SK-N-SH (cell line): ENCODE results near the gene OGN. TPM values are rescaled to one million over a fixed set of nuclear protein-coding genes. Genes with fewer than 3 reads are reported as not detected.

Experiments used
- CTCF ChIA-PET: fragments of 300-600, 350-600 bp; formaldehyde crosslinking; extraction: SDS; loops from one replicate; lab custom pipeline; 2021; lab: Yijun Ruan, JAX
- POLR2A ChIA-PET: fragments of 350-600 bp; sonication (Branson Sonifier 250); formaldehyde crosslinking; extraction: SDS; loops from one replicate; lab custom pipeline; 2020; ENCODE audit warnings: antibody characterized with exemption, inconsistent platforms; lab: Yijun Ruan, JAX
- DNase-seq: peaks from one replicate; pipeline ENCODE4 v3.0.0; 2012
- H2AFZ ChIP-seq: fragments of 200-600 bp; sonication (generic); 2 replicates; pipeline ENCODE4 v1.8.1; 2016; ENCODE audit warnings: antibody characterized with exemption, mild to moderate bottlenecking, low read depth
- H3F3A ChIP-seq: fragments of 200-600 bp; sonication (generic); replicated peaks from 2 replicates; pipeline ENCODE3; 2016; ENCODE audit warnings: antibody characterized with exemption, mild to moderate bottlenecking; ENCODE audit not compliant: insufficient read depth
- H3K27ac ChIP-seq, 2 experiments: fragments of 200-500 bp in 1 of 2; fragments of 200-600 bp in 1 of 2; sonication (Bioruptor generic) in 1 of 2; sonication (generic), shearing (Covaris generic) in 1 of 2; 2 replicates each; pipeline versions ENCODE4 v1.5.1 to v1.6.1; 2014 to 2016; ENCODE audit warnings: low read depth in 2 of 2, inconsistent platforms in 1 of 2, low read length in 1 of 2, mild to moderate bottlenecking in 1 of 2, mixed read lengths in 1 of 2
- H3K27me3 ChIP-seq: fragments of 200-600 bp; sonication (generic), shearing (Covaris generic); 2 replicates; pipeline ENCODE4 v1.6.1; 2016; ENCODE audit warnings: mixed run types; ENCODE audit not compliant: insufficient read depth
- H3K36me3 ChIP-seq, 2 experiments: fragments of 200-500 bp in 1 of 2; fragments of 200-600 bp in 1 of 2; sonication (Bioruptor generic) in 1 of 2; sonication (generic) in 1 of 2; replicated peaks in 1 of 2; 2 replicates each; pipeline versions ENCODE3 to v1.5.1; 2014 to 2016; ENCODE audit warnings: low read length in 1 of 2, mild to moderate bottlenecking in 1 of 2; ENCODE audit not compliant: insufficient read depth in 2 of 2, control insufficient read depth in 1 of 2
- H3K4me1 ChIP-seq, 2 experiments: fragments of 200-500 bp in 1 of 2; fragments of 200-600 bp in 1 of 2; sonication (Bioruptor generic) in 1 of 2; sonication (generic), shearing (Covaris generic) in 1 of 2; 2 replicates each; pipeline versions ENCODE4 v1.5.1 to v1.6.1; 2014 to 2016; ENCODE audit warnings: low read depth in 1 of 2, low read length in 1 of 2, mixed run types in 1 of 2; ENCODE audit not compliant: insufficient read depth in 2 of 2, control insufficient read depth in 1 of 2
- H3K4me2 ChIP-seq: fragments of 200-600 bp; sonication (generic), shearing (Covaris generic); 2 replicates; pipeline ENCODE4 v1.6.1; 2017; ENCODE audit warnings: mixed run types
- H3K4me3 ChIP-seq, 2 experiments: fragments of 200-500 bp in 1 of 2; fragments of 200-600 bp in 1 of 2; sonication (Bioruptor generic) in 1 of 2; sonication (generic), shearing (Covaris generic) in 1 of 2; 2 replicates each; pipeline versions ENCODE4 v1.5.1 to v1.8.1; 2014 to 2016; ENCODE audit warnings: low read depth in 2 of 2, inconsistent platforms in 1 of 2, low read length in 1 of 2, mild to moderate bottlenecking in 1 of 2, mixed read lengths in 1 of 2, moderate library complexity in 1 of 2
- H3K79me2 ChIP-seq: fragments of 200-600 bp; sonication (generic); 2 replicates; pipeline ENCODE4 v1.8.1; 2017; ENCODE audit warnings: mild to moderate bottlenecking; ENCODE audit not compliant: insufficient read depth
- H3K9ac ChIP-seq: fragments of 200-600 bp; sonication (generic); 2 replicates; pipeline ENCODE4 v1.6.1; 2017; ENCODE audit warnings: mixed run types
- H3K9me2 ChIP-seq: fragments of 200-600 bp; sonication (generic); 2 replicates; pipeline ENCODE4 v1.6.1; 2017; ENCODE audit warnings: mixed run types
- H3K9me3 ChIP-seq: fragments of 200-600 bp; sonication (generic); 2 replicates; pipeline ENCODE4 v1.6.1; 2017; ENCODE audit warnings: mixed run types, mild to moderate bottlenecking, moderate library complexity
- H4K20me1 ChIP-seq: fragments of 200-600 bp; sonication (generic); 2 replicates; pipeline ENCODE4 v1.6.1; 2017; ENCODE audit warnings: mild to moderate bottlenecking, mixed run types; ENCODE audit not compliant: insufficient read depth
- ELF1 ChIP-seq: IDR thresholded peaks from 2 replicates; pipeline ENCODE4 v1.4.0; 2012
- GABPA ChIP-seq: IDR thresholded peaks from 2 replicates; pipeline ENCODE4 v1.4.0; 2012; ENCODE audit warnings: low read depth, mild to moderate bottlenecking
- JUND ChIP-seq: IDR thresholded peaks from 2 replicates; pipeline ENCODE4 v1.4.0; 2012
- RAD21 ChIP-seq: IDR thresholded peaks from 2 replicates; pipeline ENCODE4 v1.6.1; 2012; ENCODE audit warnings: mild to moderate bottlenecking, low read length
- RCOR1 ChIP-seq: fragments of 150-350 bp; IDR thresholded peaks from 2 replicates; pipeline ENCODE4 v1.6.1; 2017; ENCODE audit warnings: antibody characterized with exemption, low read length
- RFX5 ChIP-seq: IDR thresholded peaks from 2 replicates; pipeline ENCODE4 v1.6.1; 2012; ENCODE audit warnings: mild to moderate bottlenecking, improper control_type of control experiment, low read length
- RXRA ChIP-seq: IDR thresholded peaks from 2 replicates; pipeline ENCODE4 v1.4.0; 2012; ENCODE audit warnings: low read depth, mild to moderate bottlenecking, borderline replicate concordance
- SIN3A ChIP-seq: IDR thresholded peaks from 2 replicates; pipeline ENCODE4 v1.6.1; 2012; ENCODE audit warnings: low read depth, mild to moderate bottlenecking, low read length, moderate library complexity, borderline replicate concordance
- SMC3 ChIP-seq: IDR thresholded peaks from 2 replicates; pipeline ENCODE4 v1.6.1; 2012; ENCODE audit warnings: low read depth, low read length, improper control_type of control experiment
- TCF12 ChIP-seq: IDR thresholded peaks from 2 replicates; pipeline ENCODE4 v1.4.0; 2012
- TEAD4 ChIP-seq: IDR thresholded peaks from 2 replicates; pipeline ENCODE4 v1.4.0; 2012; ENCODE audit warnings: mild to moderate bottlenecking, borderline replicate concordance; ENCODE audit not compliant: insufficient read depth
- YY1 ChIP-seq: IDR thresholded peaks from 2 replicates; pipeline ENCODE4 v1.4.0; 2012; ENCODE audit warnings: low read depth, mild to moderate bottlenecking
- WGBS: methylation state at CpG from one replicate; pipeline ENCODE4 v1.1.6; 2017; ENCODE audit warnings: low lambda C conversion rate; 5-methylcytosine and 5-hydroxymethylcytosine counted together
- polyA plus RNA-seq, 3 experiments: library from polyadenylated mRNA; depleted of rRNA; stranded (reverse); fragments of >200 nt; gene quantifications; 2 replicates each; pipeline ENCODE4 v1.2.3, GENCODE V29; 2012
- TF ChIP-seq, protein P1 (sequence below): fragments of 200-600 bp; sonication (generic); IDR thresholded peaks from 2 replicates; pipeline ENCODE4 v1.6.1; 2017; ENCODE audit warnings: antibody characterized with exemption, mild to moderate bottlenecking, moderate library complexity
- TF ChIP-seq, protein P2 (sequence below): IDR thresholded peaks from 2 replicates; pipeline ENCODE4 v1.4.0; 2012; ENCODE audit warnings: low read depth, borderline replicate concordance
- TF ChIP-seq, protein P3 (sequence below): fragments of 150-350 bp; IDR thresholded peaks from 2 replicates; pipeline ENCODE4 v1.6.1; 2017; ENCODE audit warnings: antibody characterized with exemption, low read length, low read depth, borderline replicate concordance
- TF ChIP-seq, protein P4 (sequence below): IDR thresholded peaks from 2 replicates; pipeline ENCODE4 v1.4.0; 2012; ENCODE audit warnings: low read depth
- TF ChIP-seq, protein P5 (sequence below): IDR thresholded peaks from 2 replicates; pipeline ENCODE4; 2012

The OGN gene
- polyA plus RNA-seq, 1 of the 3 experiments (the other 2 are of a cell fraction), result 0.03 TPM

DNA sequence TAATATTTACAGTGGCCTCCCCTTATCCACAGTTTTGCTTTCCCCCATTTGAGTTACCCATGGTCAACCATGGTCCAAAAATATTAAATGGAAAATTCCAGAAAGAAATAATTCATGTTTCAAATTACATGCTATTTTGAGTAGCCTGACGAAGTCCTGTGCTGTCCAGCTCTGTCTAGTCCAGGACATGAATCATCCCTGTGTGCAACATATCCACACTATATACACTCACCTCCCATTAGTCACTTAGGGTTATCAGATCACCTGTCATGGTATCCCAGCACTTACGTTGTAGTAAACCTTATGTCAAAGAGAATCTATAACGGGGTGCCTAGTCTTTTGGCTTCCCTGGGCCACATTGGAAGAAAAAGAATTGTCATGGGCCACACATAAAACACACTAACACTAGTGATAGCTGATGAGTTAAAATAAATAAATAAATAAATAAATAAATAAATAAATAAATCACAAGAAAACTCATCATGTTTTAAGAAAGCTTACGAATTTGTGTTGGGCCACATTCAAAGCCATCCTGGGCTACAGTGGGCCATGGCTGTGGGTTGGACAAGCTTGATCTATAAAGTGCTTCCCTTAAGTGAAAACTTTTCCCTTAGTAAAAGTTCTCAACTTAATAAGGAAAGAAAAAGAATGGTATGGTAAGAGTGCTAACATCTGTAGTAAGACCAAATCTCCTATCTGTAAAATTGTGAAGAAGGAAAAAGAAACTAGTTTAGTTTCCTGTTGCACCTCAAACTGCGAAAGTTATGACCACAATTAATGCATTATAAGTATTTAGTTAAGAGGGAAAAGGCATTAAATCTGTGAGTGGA is 35.8 kb upstream of the OGN start (continued):
- TF ChIP-seq, protein P1, sequence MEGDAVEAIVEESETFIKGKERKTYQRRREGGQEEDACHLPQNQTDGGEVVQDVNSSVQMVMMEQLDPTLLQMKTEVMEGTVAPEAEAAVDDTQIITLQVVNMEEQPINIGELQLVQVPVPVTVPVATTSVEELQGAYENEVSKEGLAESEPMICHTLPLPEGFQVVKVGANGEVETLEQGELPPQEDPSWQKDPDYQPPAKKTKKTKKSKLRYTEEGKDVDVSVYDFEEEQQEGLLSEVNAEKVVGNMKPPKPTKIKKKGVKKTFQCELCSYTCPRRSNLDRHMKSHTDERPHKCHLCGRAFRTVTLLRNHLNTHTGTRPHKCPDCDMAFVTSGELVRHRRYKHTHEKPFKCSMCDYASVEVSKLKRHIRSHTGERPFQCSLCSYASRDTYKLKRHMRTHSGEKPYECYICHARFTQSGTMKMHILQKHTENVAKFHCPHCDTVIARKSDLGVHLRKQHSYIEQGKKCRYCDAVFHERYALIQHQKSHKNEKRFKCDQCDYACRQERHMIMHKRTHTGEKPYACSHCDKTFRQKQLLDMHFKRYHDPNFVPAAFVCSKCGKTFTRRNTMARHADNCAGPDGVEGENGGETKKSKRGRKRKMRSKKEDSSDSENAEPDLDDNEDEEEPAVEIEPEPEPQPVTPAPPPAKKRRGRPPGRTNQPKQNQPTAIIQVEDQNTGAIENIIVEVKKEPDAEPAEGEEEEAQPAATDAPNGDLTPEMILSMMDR, result no peak
- TF ChIP-seq, protein P2, sequence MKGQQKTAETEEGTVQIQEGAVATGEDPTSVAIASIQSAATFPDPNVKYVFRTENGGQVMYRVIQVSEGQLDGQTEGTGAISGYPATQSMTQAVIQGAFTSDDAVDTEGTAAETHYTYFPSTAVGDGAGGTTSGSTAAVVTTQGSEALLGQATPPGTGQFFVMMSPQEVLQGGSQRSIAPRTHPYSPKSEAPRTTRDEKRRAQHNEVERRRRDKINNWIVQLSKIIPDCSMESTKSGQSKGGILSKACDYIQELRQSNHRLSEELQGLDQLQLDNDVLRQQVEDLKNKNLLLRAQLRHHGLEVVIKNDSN, result no peak
- TF ChIP-seq RXRA, result no peak
- TF ChIP-seq, all 33 proteins: peak for 9

DNA sequence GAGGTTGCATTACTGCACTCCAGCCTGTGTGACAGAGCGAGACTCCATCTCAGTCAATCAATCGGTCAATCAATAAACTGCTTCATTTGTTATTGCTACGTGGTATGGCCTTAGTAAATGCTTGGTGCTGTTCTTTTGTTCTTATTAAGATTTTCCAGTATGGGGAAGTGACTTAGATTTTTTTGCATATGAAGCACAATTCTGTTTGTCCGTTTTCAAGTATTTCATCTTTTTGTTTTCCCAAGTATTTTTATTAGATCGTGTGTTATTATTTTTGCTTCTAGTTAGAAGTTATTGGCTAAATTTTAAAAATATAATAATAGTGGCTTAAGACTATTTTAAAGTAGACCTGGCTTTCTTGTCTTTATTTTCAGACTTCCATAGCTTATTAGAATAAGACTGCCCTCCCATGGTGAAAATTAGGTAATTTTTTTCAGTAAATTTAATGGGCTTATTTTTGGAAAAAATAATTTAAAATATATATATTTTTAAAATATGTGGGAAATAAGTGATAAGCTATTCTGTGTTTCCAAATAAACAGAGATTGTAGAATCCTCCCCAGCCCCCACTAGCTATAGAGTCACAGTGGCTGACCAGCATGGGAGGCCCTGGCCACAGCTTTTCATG is 34.6 kb upstream of the OGN start:
- ChIA-PET CTCF (interaction anchor here (0.6 to 5.2 kb wide), 24 partner anchors 10 to 301 kb away, joined by 3 to 61 read pairs (median 4); partner anchors contain the start of genes CENPP, NOL8 and OMD), POLR2A (interaction anchor here (1.6 kb wide), 1 partner anchor 114 kb away, joined by 6 read pairs; the partner anchor contains the start of genes CENPP and NOL8)
- Histone ChIP-seq H3K9ac (no peak overlapping the region), H3K4me3 (no peak overlapping the region), H3F3A (peaks cover 7% of the 10 kb centered on the region), H3K9me3 (no peaks in the 10 kb centered on the region), H3K27ac (peak overlapping the region in 1 of 2 experiments; percentile 41; a peak in 1 of 4 replicates), H3K27me3 (no peaks in the 10 kb centered on the region), H3K4me1 (peaks cover 0 to 5% of the 10 kb centered on the region in 2 experiments; a peak in 1 of 4 replicates), H3K36me3 (no peaks in the 10 kb centered on the region), H2AFZ (no peak overlapping the region), H3K4me2 (peak overlapping the region; percentile 37; the same call in 1 of the 2 replicates), H3K79me2 (no peaks in the 10 kb centered on the region), H4K20me1 (no peaks in the 10 kb centered on the region), H3K9me2 (no peaks in the 10 kb centered on the region)
- peak; percentile 19 for DNase-seq
- WGBS, result 65% methylated on average over 5 of the region's 5 CpGs
- TF ChIP-seq ELF1 (no peak), TEAD4 (no peak), TCF12 (no peak), SMC3 (peak; percentile 27), RAD21 (peak; percentile 66), RFX5 (no peak), YY1 (no peak), GABPA (no peak), SIN3A (no peak), RCOR1 (no peak), JUND (no peak)
- TF ChIP-seq, protein P3, sequence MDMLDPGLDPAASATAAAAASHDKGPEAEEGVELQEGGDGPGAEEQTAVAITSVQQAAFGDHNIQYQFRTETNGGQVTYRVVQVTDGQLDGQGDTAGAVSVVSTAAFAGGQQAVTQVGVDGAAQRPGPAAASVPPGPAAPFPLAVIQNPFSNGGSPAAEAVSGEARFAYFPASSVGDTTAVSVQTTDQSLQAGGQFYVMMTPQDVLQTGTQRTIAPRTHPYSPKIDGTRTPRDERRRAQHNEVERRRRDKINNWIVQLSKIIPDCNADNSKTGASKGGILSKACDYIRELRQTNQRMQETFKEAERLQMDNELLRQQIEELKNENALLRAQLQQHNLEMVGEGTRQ, result no peak
- TF ChIP-seq, protein P4, sequence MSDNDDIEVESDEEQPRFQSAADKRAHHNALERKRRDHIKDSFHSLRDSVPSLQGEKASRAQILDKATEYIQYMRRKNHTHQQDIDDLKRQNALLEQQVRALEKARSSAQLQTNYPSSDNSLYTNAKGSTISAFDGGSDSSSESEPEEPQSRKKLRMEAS, result no peak
- TF ChIP-seq, protein P2, result no peak
- TF ChIP-seq, protein P5, sequence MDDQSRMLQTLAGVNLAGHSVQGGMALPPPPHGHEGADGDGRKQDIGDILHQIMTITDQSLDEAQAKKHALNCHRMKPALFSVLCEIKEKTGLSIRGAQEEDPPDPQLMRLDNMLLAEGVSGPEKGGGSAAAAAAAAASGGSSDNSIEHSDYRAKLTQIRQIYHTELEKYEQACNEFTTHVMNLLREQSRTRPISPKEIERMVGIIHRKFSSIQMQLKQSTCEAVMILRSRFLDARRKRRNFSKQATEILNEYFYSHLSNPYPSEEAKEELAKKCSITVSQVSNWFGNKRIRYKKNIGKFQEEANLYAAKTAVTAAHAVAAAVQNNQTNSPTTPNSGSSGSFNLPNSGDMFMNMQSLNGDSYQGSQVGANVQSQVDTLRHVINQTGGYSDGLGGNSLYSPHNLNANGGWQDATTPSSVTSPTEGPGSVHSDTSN, result no peak
- TF ChIP-seq, protein P1, result peak; percentile 55
